Skeletal muscle cell (primary cell): Measurements from ENCODE around the gene ZAP70.

Experiments used
- DNase-seq: peaks from one replicate; pipeline ENCODE4 v3.0.0-alpha.2; 2010; ENCODE audit warnings: low read depth
- H3K4me3 ChIP-seq: 2 replicates; pipeline ENCODE4 v1.5.1; 2011; ENCODE audit warnings: low read depth, mild to moderate bottlenecking, control low read depth, low read length, moderate library complexity

ZAP70 gene

DNA sequence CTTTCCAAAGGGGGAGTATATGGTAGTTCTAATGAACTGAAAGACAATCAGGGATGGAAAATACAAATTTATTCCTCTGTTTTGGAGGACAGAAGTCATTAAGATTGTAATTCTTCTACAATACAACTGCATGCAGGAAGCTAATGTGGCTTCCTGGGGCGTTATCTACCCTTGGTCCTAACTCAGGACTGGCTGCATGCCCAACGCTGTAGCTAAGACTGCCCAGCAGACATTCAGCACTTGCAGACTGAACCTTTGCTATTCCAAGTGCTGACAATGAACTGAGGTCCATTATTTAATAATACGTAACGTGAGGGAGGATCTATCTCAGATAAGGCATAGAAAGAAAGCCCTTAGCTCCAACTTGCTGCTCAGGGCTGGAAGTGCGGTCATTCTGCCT lies 53.2 kb downstream of the ZAP70 start:
- DNase-seq, result no peak
- H3K4me3 ChIP-seq, result no peak overlapping the region

DNA sequence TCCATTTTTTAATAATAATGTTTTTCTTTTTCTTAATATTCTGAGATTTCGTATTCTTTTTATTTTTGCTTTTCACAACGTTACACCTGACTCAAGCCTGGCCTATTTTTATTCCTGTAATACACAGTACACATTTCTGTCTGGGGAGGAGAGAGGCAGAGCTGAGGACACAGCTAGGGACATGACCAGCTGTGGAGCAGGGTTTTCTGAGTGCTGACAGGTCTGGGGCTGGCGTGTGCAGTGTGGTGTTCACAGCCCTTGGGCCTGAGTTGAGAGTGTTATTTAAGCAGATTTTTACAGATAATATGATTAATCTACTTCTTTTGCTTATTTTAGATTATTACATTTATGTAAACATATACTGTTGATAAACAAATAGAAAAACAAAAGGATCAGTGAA lies 55.9 kb downstream of the ZAP70 start:
- no peak for DNase-seq

GRCh38 chr2:97769711-97770110 lies 56.3 kb downstream of the ZAP70 start:
- DNase-seq, result no peak
- H3K4me3 ChIP-seq, result no peak overlapping the region

More for the DNA sequence above, 55.9 kb downstream of the ZAP70 start:
- no peak overlapping the region for H3K4me3 ChIP-seq

- no peak overlapping the region for H3K4me3 ChIP-seq
- DNase-seq, result no peak
These were observed 57.1 kb downstream of the ZAP70 start for GRCh38 chr2:97770445-97770844.

DNA sequence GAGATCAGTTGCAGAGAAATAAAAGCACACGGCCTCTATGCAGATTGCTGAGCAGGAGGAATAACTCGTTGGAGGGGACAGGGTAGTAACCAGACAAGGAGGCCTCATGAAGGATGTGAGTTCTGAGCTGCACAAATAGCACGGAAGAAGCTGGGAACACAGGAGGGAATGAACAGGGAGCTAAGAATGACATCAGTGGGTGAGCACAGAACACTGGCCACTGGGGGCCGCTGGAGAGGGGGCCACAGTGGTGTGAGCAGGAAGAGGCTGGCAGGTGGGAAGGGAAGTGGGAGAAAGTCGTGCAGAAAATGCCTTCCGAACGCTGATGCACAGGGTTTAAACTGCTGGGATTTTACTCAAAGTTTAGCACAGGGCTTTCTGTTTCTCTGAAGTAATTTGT lies 61.0 kb downstream of the ZAP70 start:
- no peak overlapping the region for H3K4me3 ChIP-seq

GRCh38 chr2:97775074-97775473 lies 61.7 kb downstream of the ZAP70 start:
- DNase-seq, result no peak
- no peak overlapping the region for H3K4me3 ChIP-seq

More for the DNA sequence above, 61.0 kb downstream of the ZAP70 start:
- no peak for DNase-seq

DNA sequence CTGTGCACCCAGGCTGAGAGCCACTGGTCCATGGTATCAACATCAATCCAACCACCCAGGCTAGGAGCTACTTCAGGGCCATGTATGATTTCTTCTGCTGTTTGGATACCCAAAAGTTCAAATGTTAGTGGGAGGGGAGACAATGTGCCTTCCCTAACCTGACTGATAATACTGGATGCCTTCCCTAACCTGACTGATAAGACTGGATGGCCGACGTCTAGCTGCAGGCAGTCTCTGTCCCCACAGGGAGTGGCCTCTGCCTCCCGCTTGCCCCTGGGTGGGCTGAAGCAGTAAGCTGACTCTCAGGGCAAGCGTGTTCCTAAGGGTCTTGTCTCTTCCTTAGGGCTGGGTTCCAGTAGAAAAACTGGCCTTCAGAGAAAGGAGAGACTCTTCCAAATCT lies 65.8 kb downstream of the ZAP70 start:
- DNase-seq, result no peak
- H3K4me3 ChIP-seq, result no peak overlapping the region

DNA sequence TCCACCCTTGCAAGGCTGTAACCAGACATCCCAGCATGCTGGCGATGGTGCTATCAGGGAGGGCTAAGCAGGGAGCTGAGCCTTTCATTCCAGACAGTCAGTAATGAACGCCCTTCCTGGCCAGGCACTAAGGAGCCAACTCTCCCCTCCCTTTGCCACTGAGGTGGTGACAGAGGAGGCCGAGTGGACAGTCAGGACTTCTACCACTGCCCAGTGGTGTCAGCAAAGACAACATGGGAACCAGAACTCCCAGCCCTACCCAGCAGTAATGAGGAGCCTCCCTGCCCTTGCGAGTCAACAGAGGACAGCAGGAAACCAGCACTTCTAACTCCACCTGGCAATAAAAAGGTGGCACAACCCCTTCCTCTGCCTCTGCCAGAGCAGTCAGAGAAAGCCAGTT lies 68.6 kb downstream of the ZAP70 start:
- no peak for DNase-seq

DNA sequence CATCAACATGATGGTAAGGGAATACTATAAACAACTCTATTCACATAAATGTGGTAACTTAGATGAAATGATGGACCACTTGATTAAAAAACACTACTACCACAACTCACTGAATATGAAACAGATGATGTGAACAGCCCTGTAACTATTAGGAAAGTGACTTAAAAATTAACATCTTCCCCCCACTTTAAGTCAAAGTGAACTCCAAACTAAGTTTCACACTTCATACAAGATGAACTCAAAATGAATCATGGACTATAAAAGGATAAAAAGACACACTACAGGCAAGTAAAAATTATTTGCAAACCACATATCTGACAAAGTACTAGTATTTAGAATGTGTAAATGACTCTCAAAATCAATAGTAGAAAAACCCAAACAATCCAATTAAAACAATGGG lies 71.6 kb downstream of the ZAP70 start:
- DNase-seq, result no peak
- no peak overlapping the region for H3K4me3 ChIP-seq

More for the DNA sequence above, 68.6 kb downstream of the ZAP70 start:
- H3K4me3 ChIP-seq, result no peak overlapping the region

DNA sequence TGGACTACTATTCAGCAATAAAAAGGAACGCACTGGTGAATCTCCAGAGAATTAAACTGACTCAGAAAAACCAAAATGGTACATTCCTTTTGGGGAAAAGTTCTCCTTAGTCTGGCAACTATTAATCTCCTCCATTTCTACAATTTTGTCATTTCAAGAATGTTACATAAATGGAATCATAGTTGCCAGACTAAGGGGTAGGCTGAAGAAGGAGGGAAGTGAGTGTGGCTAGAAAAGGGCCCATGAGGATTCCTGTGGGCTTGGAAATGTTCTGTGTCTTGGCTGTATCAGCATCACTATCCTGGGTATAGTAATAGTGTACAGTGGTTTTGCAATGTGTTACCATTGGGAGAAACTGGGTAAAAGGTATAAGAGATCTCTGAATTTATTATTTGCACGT lies 72.4 kb downstream of the ZAP70 start:
- no peak for DNase-seq
- no peak overlapping the region for H3K4me3 ChIP-seq

DNA sequence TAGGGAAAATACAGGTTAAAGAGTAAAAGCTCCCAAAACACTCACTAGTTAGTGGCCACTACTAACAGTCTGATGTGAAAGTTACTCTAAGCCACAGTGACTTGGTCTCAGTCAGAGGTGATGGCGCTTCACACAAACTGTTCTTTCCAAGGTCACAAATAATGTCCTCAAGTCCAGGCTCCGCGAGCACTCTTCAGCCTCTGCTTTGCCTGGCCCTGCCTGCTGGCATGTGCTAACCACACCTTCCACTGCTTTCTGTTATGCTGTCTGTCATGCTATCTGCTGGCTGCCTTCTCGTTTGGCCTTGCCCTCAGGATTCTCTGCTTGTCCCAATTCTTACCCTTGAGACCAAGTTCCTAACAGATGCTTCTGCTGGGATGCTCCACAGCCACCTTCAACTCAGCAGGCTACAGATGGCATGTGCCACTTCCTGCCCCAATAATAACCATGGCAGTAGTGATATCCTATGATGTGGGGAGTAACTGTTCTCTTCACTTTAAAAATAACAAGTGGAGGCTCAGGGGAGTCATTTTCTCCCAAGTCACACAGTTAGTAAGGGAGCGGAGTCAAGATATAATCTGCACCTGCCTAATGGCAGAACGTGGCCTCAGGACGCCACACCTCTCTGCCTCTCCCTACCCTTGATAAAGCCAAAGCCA lies 75.7 kb downstream of the ZAP70 start:
- no peak overlapping the region for H3K4me3 ChIP-seq
- DNase-seq, result no peak
